Measurements from ENCODE around the gene RYR1. TPM values are rescaled to one million over a fixed set of nuclear protein-coding genes. Genes with fewer than 3 reads are reported as not detected.

RYR1 gene
- polyA plus RNA-seq, 3 donors = 0.76 to 2.1 (median 2.1) TPM

DNA sequence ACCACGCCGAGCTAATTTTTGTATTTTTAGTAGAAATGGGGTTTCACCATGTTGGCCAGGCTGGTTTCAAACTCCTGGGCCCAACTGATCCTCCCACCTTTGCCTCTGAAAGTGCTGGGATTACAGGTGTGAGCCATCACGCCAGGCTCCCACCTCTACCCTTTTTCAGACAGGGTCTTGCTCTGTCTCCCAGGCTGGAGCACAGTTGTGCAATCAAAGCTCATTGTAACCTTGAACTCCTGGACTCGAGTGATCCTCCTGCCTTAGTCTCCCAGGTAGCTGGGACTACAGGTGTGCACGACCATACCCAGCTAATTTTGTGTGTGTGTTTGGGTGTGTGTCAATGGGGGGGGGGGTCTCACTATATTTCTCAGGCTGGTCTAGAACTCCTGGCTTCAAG, 9.2 kb upstream of the RYR1 start:
- Histone ChIP-seq H3K27ac (ENCODE audit: low read depth in 1 of 2, low read length in 2 of 2) (no peak overlapping the region), H4K20me1 (ENCODE audit: insufficient read depth, low read length) (peaks cover 13% of the 10 kb centered on the region), H3K9me3 (replicated peaks in 1 of 2; ENCODE audit: control insufficient read depth in 1 of 2, insufficient read depth in 1 of 2, low read length in 2 of 2) (no peaks in the 10 kb centered on the region), H3K79me2 (ENCODE audit: insufficient read depth, low read length) (peaks cover 43% of the 10 kb centered on the region), H3K4me1 (ENCODE audit: control insufficient read depth in 1 of 2, insufficient read depth in 2 of 2, low read length in 2 of 2) (peaks cover 33 to 39% of the 10 kb centered on the region in 2 donors), H3K9ac (ENCODE audit: insufficient read depth, low read length, poor library complexity, severe bottlenecking) (peak overlapping the region; percentile 92), H2AFZ (ENCODE audit: insufficient read depth, low read depth, low read length, poor library complexity, severe bottlenecking) (no peak overlapping the region), H3K4me3 (replicated peaks in 1 of 3; ENCODE audit: low read depth in 2 of 3, low read length in 3 of 3) (peak overlapping the region in 2 of 3 experiments; percentile 90 to 100), H3K27me3 (ENCODE audit: control insufficient read depth in 2 of 2, insufficient read depth in 2 of 2, low read length in 2 of 2) (no peaks in the 10 kb centered on the region), H3K4me2 (replicated peaks; ENCODE audit: extremely low read depth, low read length, poor library complexity, severe bottlenecking) (peak overlapping the region; percentile 100), H3K36me3 (replicated peaks in 1 of 2; ENCODE audit: control insufficient read depth in 1 of 2, insufficient read depth in 2 of 2, low read length in 2 of 2) (peaks cover 29 to 33% of the 10 kb centered on the region in 2 donors)
- peaks cover 28 to 42% of the 10 kb centered on the region in 2 donors for H3K36me3 Mint-ChIP-seq
- no peak for DNase-seq
- no peaks in the 10 kb centered on the region for H3K9me3 Mint-ChIP-seq
- peak overlapping the region in 1 of 2 donors; percentile 95 for H3K4me3 Mint-ChIP-seq
- TF ChIP-seq, protein P1, sequence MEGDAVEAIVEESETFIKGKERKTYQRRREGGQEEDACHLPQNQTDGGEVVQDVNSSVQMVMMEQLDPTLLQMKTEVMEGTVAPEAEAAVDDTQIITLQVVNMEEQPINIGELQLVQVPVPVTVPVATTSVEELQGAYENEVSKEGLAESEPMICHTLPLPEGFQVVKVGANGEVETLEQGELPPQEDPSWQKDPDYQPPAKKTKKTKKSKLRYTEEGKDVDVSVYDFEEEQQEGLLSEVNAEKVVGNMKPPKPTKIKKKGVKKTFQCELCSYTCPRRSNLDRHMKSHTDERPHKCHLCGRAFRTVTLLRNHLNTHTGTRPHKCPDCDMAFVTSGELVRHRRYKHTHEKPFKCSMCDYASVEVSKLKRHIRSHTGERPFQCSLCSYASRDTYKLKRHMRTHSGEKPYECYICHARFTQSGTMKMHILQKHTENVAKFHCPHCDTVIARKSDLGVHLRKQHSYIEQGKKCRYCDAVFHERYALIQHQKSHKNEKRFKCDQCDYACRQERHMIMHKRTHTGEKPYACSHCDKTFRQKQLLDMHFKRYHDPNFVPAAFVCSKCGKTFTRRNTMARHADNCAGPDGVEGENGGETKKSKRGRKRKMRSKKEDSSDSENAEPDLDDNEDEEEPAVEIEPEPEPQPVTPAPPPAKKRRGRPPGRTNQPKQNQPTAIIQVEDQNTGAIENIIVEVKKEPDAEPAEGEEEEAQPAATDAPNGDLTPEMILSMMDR (IDR thresholded peaks at IDR 0.05) = no peak
- H3K27me3 Mint-ChIP-seq (ENCODE audit: low read depth in 3 of 3) = peaks cover 0 to under 1% (median 0%) of the 10 kb centered on the region in 3 donors
- peaks cover 31% of the 10 kb centered on the region for H3K4me1 Mint-ChIP-seq
- intact Hi-C loops (cut with micrococcal nuclease) = no loop called here
- 100% methylated on average over 1 of the region's 5 CpGs for WGBS (ENCODE audit: insufficient coverage)
- H3K27ac Mint-ChIP-seq = peak overlapping the region in 1 of 7 donors; percentile 36

DNA sequence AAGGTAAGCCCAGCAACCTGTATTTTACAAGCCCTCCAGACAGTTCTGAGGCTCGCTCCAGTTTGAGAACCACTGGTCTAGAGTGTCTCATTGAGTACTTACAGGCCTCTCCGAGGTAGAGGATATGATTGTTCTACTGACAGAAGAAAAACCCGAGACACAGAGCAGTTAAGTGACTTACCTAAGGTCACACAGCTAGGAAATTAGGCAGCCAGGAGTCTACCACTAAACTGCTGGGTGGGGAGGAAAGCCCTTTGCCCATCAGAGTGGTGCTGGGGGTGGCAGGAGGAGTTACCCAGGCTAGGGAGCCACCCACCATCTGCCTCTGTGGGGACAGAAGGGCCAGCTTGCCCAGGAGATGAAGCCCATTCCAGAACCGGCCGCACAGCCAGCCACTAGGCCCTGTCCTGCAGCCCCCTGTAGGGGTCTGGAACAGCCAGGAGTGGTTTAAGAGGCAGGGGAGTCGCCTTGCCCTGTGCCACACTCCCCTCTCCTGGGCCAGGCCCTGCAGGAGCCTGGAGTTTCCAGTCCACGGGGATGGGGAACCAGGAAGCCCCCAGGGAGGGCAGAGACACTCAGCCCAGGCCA, 8.2 kb upstream of the RYR1 start:
- H3K27me3 Mint-ChIP-seq (ENCODE audit: low read depth in 3 of 3) = peaks cover 1 to 3% (median 3%) of the 10 kb centered on the region in 3 donors
- peak overlapping the region; percentile 80 for H2AFZ ChIP-seq (ENCODE audit: insufficient read depth, low read depth, low read length, poor library complexity, severe bottlenecking)
- H3K27ac Mint-ChIP-seq = peak overlapping the region; percentile 78 to 96 (median 90)
- H3K27ac ChIP-seq (ENCODE audit: low read depth in 1 of 2, low read length in 2 of 2) = peak overlapping the region; percentile 45 to 93
- peaks cover 13% of the 10 kb centered on the region for H4K20me1 ChIP-seq (ENCODE audit: insufficient read depth, low read length)
- DNase-seq = peak in 1 of 3 donors; percentile 20
- peak overlapping the region; percentile 67 to 100 (median 90) for H3K4me3 ChIP-seq (replicated peaks in 1 of 3; ENCODE audit: low read depth in 2 of 3, low read length in 3 of 3)
- H3K4me1 Mint-ChIP-seq = peaks cover 30% of the 10 kb centered on the region
- H3K36me3 ChIP-seq (replicated peaks in 1 of 2; ENCODE audit: control insufficient read depth in 1 of 2, insufficient read depth in 2 of 2, low read length in 2 of 2) = peaks cover 21 to 22% of the 10 kb centered on the region in 2 donors
- peaks cover 33 to 39% of the 10 kb centered on the region in 2 donors for H3K4me1 ChIP-seq (ENCODE audit: control insufficient read depth in 1 of 2, insufficient read depth in 2 of 2, low read length in 2 of 2)
- H3K4me3 Mint-ChIP-seq = peak overlapping the region; percentile 88 to 95
- WGBS (ENCODE audit: insufficient coverage) = 80% methylated on average over 5 of the region's 7 CpGs
- intact Hi-C loops (cut with micrococcal nuclease) = no loop called here
- peaks cover 43% of the 10 kb centered on the region for H3K79me2 ChIP-seq (ENCODE audit: insufficient read depth, low read length)
- H3K9me3 ChIP-seq (replicated peaks in 1 of 2; ENCODE audit: control insufficient read depth in 1 of 2, insufficient read depth in 1 of 2, low read length in 2 of 2) = no peaks in the 10 kb centered on the region
- peak overlapping the region; percentile 100 for H3K4me2 ChIP-seq (replicated peaks; ENCODE audit: extremely low read depth, low read length, poor library complexity, severe bottlenecking)
- TF ChIP-seq, protein P1 (IDR thresholded peaks at IDR 0.05) = no peak
- peak overlapping the region; percentile 92 for H3K9ac ChIP-seq (ENCODE audit: insufficient read depth, low read length, poor library complexity, severe bottlenecking)
- H3K9me3 Mint-ChIP-seq = no peaks in the 10 kb centered on the region
- H3K27me3 ChIP-seq (ENCODE audit: control insufficient read depth in 2 of 2, insufficient read depth in 2 of 2, low read length in 2 of 2) = no peaks in the 10 kb centered on the region
- peaks cover 19 to 32% of the 10 kb centered on the region in 2 donors for H3K36me3 Mint-ChIP-seq
